Glomerular visceral epithelial cell (primary cell): ENCODE results near the gene ATL2.
A peak's percentile ranks its signal among the peaks of the same experiment; 100 is the strongest.
"Not testable (repeated sequence)": the region's sequence is repeated elsewhere in the genome, so short reads cannot be mapped to it uniquely, and the experiment has no call there.

Source experiments
- DNase-seq: peaks from one replicate; pipeline ENCODE4 v3.0.0-alpha.2; 2016; ENCODE audit errors: extremely low spot score

ATL2 gene

DNA sequence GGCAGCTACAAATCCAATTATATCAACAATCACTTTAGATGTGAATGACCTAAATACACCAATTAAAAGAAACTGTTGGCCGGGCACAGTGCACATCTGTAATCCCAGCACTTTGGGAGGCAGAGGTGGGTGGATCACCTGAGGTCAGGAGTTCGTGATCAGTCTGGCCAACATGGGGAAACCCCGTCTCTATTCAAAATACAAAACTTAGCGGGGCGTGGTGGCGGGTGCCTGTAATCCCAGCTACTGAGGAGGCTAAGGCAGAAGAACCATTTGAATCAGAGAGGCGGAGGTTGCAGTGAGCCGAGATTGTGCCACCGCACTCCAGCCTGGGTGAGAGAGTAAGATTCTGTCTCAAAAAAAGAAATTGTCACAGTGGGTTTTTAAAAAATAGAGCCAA is 49.5 kb downstream of the ATL2 start:
- no peak for DNase-seq

DNA sequence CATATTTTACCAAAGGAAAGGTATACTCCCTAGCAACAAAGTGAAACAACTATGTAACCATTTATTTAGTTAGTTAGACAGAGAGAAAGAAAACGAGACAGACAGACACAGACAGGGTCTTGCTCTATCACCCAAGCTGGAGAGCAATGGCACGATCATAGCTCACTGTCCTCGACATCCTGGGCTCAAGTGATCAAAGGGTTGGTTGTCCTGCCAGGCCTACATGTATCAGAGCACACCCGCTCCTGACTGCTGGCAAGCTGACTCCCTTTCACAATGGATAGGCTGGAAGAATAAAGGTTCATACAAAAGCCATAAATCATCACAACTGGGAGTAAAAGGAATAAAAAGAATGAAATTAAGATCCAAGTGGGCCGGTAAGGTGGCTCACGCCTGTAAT is 53.5 kb downstream of the ATL2 start:
- DNase-seq, result no peak

- DNase-seq, result no peak
Measured at GRCh38 chr2:38322224-38322914, 54.7 kb downstream of the ATL2 start.

- DNase-seq, result peak; percentile 5
Measured at GRCh38 chr2:38319240-38319639, 57.8 kb downstream of the ATL2 start.

- DNase-seq, result no peak
Measured at GRCh38 chr2:38317725-38318124, 59.3 kb downstream of the ATL2 start.

GRCh38 chr2:38315707-38316333 is 61.3 kb downstream of the ATL2 start:
- DNase-seq, result peak; percentile 45

DNA sequence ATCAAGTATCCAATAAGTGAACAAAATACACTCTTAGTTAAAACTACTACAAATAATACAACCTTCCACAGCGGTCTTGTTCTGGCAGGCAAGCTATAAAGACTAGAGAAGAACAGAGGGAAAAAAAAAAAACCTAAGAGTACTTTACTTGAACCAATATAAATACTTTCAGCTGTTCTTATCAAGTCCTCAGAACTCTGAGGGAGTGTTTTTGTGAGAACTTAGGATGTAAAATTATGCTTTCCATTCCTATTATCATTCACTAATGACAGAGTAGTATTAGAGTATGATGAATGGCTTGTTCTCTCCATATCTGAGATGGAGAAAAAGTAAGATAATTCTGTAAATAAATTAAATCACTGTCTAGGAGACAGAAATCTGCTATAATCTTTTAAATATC is 68.3 kb downstream of the ATL2 start:
- DNase-seq, result no peak

DNA sequence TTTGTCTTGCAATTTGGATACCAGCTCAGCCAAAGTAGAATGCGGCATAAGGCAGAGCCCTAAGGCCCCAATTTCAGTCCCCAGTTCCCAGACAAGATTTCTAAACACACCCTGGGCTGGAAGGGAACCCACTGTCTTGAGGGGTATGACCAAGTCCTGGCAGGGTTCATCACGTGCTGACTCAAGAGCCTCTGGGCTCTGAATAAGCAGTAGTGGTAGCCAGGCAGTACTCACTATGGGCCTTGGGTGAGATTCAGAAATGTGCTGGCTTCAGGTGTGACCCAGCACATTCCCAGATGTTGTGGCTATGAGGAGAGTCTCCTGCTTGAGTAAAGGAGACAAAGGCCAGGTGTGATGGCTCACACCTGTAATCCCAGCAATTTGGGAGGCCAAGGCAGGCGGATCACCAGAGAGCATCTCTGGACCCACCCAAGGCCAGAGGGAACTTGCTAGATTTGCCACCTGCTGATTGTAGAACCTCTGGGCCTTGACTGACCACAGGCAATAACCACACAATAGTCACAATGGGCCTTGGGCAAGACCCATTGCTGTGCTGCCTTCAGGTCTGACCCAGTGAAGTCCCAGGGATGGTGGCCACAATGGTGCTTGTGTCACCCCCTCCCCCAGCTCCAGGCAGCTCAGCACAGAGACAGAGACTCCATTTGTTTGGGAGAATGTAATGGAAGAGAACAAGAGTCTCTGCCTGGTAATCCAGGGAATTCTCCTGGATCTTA is 74.9 kb downstream of the ATL2 start:
- DNase-seq, result no peak

DNA sequence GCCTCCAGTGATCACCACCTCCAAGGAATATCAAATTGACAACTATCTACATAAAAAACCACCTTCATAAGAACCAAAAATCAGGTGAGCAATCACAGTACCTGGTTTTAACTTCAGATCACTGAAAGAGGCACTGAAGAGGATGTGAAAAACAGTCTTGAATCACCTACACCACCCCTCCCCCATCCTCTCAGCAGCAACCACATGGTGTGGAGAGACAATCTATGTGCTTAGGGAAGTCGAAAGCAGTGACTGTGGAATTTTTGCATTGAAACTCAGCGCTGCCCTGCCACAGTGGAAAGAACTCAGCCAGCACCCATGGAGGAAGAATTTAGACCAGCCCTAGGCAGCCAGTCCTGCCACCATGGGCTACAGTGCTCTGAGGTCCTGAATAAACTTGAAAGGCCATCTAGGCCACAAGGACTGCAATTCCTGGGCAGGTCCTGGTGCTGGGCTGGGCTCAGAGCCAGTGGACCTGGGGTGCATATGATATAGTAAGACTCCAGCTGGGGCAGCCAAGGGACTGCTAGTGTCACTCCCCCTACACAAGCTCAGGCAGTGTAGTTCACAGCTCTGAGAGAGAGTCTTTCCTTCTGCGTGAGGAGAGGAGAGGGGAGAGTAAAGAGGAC is 75.6 kb downstream of the ATL2 start:
- DNase-seq, result no peak

DNA sequence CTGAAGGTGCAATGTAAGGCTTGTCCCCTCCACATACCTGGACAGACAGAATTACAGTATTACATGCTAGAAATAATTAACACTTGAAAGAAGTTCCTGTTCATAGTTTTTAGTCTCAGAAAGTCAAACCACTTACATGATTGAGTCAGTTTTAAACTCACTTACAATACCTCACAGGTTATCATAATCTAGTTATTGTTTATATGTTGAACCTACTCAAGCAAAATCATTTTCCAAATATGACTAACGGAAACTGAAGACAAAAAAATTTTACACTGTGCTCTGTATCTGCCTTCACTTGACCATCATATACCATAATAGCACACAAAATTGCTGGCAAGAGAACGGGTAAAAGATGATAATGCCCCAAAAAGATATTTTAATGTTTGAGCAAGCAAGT is 78.5 kb downstream of the ATL2 start:
- no peak for DNase-seq

DNA sequence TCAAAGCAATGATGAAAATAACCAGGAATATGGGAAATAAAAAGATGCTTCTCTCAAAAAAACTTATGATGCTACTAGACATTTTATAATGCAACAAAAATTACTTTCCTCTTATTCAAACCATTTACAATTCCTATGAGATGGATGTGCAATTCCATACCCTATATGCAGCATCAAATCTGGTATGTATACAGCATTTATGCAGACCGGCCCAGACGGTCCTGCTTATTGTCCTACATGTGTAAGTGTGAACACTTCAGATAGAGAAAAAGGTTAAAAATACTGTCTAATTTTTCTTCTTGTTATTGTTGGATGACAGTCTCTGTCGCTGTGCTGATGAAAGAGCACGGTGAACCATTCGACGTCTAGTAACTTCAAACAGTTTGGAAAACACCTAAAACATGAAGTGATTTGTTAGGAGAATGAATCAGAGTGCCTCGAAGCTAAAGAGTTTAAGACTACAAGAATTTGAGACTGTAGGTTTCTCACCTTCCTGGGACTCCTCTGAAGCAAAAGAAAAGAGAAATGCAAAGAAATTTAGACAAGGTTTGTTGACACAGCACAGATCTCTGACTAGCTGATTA is 80.8 kb downstream of the ATL2 start:
- no peak for DNase-seq

DNA sequence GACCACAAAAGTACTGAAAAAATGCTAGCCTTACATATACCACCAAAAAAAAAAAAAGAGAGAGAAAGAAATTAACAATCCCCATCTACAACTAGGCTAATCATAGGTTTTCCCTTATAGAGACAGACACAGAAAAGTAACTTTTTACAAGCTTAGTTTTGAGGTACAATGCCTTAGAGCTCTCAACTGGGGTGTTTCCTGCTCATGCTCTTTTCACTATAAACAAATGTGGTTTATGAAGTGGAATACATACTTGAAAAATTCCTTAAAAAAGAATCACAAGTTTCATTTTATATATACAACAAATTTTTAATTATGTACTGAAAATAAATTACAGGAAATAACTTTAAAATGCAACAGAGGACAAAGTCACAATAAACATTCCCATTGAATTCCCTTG is 82.5 kb downstream of the ATL2 start:
- DNase-seq, result no peak

DNA sequence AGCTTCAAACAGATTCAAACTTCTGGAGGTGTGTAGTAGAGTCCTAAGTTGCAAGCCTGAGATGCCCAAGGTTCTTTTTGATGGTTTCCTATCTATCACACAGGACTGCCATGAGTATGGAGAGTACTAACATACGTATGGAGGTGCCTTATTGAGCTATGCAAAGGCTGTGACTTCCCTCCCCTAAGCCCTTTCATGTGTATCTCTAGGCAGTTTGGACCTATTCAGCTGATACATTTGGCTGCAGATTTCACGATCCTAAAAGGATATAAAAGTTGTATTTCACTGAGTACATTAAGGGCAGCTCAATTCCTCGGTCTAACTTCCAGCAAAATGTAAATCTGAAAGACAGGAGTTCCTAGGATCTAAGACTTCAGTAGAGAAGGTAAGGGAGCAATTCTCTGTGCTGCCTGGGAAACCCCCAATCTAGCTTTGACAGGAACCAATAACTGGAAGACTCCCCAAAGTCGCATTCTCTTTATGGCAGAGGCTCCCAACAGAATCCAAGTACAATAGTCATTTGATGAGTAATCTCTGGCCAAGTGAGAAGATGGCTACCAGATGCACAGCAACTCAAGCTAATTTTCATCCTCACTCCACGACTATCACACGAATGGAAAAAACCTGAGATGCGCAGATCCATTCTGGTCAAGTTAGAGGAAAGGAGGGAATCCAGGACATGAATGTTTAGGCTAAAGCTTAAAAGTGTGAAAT is 83.8 kb downstream of the ATL2 start:
- DNase-seq, result no peak

GRCh38 chr2:38290332-38290731 is 86.7 kb downstream of the ATL2 start:
- DNase-seq, result no peak

- no peak for DNase-seq
Measured at GRCh38 chr2:38284971-38285370, 92.1 kb downstream of the ATL2 start.

DNA sequence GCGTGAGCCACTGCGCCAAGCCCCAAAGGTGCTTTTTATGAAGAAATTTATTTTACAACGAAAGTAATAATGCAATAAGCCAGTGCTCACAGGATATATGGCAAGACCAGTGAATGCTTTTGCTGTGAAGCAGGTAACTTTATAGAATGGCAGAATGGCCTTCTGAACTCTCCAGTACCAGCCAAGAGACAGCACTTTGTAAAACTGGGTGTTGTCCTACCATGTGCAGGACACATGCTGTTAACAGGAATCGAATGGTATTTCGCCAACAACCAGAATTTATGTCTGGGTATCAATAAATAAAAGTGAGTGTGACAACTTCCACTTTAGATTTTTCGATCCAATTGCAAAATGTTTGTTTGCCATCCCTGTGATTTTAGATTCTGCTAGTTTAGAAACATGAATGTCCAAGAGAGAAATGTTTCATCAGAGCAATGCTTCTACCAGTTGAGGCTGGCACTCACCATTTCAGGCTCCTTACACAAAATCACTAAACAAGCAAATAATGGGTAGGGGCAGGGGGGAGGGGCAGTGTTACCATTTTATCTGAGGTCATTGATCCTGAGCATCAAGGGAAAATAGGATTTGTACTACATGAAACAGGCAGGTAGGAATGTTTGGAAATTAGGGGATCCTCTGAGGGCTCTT is 95.9 kb downstream of the ATL2 start:
- DNase-seq, result no peak

DNA sequence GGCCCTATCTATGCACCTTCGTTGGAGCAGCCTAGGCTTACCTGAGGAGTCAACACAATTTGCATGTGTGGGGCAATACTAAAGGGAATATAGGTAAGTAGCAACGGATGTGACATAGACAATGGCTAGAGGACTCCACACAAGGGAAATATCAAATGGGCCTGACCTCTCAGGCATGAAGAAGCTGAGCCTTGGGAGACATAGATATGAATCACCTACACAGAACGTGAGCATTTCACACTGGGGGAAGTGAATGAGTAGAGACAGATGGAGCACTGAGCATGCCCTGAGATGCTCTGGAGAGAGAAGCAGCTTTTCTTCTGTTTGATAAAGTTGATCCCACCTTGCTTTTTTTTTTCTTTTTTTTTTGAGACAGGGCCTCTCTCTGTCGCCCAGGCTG is 97.9 kb downstream of the ATL2 start:
- DNase-seq, result peak; percentile 87

DNA sequence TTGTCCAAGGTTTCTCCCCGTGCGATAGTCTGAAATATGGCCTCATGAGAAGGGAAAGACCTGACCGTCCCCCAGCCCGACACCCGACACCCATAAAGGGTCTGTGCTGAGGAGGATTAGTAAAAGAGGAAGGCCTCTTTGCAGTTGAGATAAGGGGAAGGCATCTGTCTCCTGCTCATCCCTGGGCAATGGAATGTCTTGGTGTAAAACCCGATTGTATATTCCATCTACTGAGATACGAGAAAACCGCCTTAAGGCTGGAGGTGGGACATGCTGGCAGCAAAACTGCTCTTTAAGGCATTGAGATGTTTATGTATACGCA is 99.0 kb downstream of the ATL2 start:
- not testable (repeated sequence) for DNase-seq

- DNase-seq, result peak; percentile 69
Measured at GRCh38 chr2:38277245-38278116, 99.6 kb downstream of the ATL2 start.
